Esophagus squamous epithelium (tissue), 4 donors: ENCODE measurements around the gene ADTRP.

Source experiments
- POLR2A ChIP-seq, 4 donors: fragments of 450-650 bp; IDR thresholded peaks; one replicate each; pipeline ENCODE4 v1.6.1; 2017; ENCODE audit warnings: antibody characterized with exemption in 4 of 4, mild to moderate bottlenecking in 4 of 4, moderate library complexity in 3 of 4
- TF ChIP-seq, protein P1 (sequence below), 6 experiments: fragments of 450-650 bp in 4 of 6; fragments of 200-600 bp in 2 of 6; sonication (generic) in 2 of 6; IDR thresholded peaks; one replicate each; pipeline ENCODE4 v1.5.1; 2016 to 2019; ENCODE audit warnings: antibody characterized with exemption in 6 of 6, mild to moderate bottlenecking in 4 of 6, moderate library complexity in 4 of 6

DNA sequence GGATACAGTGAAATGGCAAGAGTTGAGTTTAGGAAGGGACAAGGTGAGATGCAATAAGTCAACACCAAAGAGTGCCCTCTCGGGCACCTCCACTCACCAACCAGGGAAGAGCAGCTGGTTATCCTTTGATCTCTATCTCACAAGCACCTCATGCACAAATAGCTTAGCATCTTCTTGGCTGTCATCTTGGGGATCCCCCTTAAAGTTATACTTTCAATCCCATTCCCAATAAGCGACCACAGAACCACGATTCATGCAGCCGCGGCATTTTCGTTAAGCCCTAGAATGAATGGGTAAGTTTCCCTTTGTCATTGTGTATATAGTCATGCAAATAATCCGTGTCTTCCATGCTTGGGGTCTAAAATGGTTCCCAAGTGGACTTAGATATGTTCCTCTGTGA, 73.5 kb downstream of the ADTRP start:
- TF ChIP-seq, protein P1, sequence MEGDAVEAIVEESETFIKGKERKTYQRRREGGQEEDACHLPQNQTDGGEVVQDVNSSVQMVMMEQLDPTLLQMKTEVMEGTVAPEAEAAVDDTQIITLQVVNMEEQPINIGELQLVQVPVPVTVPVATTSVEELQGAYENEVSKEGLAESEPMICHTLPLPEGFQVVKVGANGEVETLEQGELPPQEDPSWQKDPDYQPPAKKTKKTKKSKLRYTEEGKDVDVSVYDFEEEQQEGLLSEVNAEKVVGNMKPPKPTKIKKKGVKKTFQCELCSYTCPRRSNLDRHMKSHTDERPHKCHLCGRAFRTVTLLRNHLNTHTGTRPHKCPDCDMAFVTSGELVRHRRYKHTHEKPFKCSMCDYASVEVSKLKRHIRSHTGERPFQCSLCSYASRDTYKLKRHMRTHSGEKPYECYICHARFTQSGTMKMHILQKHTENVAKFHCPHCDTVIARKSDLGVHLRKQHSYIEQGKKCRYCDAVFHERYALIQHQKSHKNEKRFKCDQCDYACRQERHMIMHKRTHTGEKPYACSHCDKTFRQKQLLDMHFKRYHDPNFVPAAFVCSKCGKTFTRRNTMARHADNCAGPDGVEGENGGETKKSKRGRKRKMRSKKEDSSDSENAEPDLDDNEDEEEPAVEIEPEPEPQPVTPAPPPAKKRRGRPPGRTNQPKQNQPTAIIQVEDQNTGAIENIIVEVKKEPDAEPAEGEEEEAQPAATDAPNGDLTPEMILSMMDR (IDR thresholded peaks at IDR 0.05): no peak
- TF ChIP-seq POLR2A (IDR thresholded peaks at IDR 0.05): no peak
